ENCODE data around the gene NIN.

NIN gene

DNA sequence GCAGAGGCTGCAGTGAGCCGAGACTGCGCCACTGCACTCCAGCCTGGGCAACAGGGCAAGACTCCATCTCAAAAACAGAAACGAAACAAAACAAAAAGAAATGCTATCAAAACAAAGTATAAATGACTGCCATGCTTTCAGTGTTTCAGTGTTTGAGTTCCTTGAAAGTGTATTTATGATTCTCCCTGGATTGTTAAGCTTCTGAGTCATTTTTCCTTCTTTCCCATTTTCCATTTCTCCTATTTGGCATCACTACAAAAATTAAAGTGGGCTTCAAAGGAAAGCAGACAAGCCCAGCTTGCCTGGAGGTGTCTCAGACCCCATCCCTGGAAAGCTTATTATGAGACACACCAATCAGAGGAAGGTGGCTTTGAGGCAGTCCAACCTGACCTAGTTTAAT lies 35.1 kb downstream of the NIN start:
- ATAC-seq = no peak
- no peak for TF ChIP-seq SNAI2 (CRISPR knock-in tag; IDR thresholded peaks at IDR 0.05)
- TF ChIP-seq ESRRG (CRISPR knock-in tag; IDR thresholded peaks at IDR 0.05) = no peak
- TF ChIP-seq ZNF565 (CRISPR knock-in tag; conservative IDR thresholded peaks at IDR 0.05; ENCODE audit: low read depth) = no peak
- TF ChIP-seq ZNF8 (CRISPR knock-in tag; IDR thresholded peaks at IDR 0.05) = no peak
- TF ChIP-seq, protein P1, sequence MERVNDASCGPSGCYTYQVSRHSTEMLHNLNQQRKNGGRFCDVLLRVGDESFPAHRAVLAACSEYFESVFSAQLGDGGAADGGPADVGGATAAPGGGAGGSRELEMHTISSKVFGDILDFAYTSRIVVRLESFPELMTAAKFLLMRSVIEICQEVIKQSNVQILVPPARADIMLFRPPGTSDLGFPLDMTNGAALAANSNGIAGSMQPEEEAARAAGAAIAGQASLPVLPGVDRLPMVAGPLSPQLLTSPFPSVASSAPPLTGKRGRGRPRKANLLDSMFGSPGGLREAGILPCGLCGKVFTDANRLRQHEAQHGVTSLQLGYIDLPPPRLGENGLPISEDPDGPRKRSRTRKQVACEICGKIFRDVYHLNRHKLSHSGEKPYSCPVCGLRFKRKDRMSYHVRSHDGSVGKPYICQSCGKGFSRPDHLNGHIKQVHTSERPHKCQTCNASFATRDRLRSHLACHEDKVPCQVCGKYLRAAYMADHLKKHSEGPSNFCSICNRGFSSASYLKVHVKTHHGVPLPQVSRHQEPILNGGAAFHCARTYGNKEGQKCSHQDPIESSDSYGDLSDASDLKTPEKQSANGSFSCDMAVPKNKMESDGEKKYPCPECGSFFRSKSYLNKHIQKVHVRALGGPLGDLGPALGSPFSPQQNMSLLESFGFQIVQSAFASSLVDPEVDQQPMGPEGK (CRISPR knock-in tag; IDR thresholded peaks at IDR 0.05; ENCODE audit: borderline replicate concordance) = no peak
- TF ChIP-seq, protein P2, sequence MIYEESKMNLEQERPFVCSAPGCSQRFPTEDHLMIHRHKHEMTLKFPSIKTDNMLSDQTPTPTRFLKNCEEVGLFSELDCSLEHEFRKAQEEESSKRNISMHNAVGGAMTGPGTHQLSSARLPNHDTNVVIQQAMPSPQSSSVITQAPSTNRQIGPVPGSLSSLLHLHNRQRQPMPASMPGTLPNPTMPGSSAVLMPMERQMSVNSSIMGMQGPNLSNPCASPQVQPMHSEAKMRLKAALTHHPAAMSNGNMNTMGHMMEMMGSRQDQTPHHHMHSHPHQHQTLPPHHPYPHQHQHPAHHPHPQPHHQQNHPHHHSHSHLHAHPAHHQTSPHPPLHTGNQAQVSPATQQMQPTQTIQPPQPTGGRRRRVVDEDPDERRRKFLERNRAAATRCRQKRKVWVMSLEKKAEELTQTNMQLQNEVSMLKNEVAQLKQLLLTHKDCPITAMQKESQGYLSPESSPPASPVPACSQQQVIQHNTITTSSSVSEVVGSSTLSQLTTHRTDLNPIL (CRISPR knock-in tag; IDR thresholded peaks at IDR 0.05; ENCODE audit: low read depth) = no peak
- no peak for TF ChIP-seq ZFP3 (CRISPR knock-in tag; IDR thresholded peaks at IDR 0.05)
- TF ChIP-seq ZC3H10 (CRISPR knock-in tag; IDR thresholded peaks at IDR 0.05) = no peak
- TF ChIP-seq OSR1 (CRISPR knock-in tag; IDR thresholded peaks at IDR 0.05) = no peak
- no peak for TF ChIP-seq TOX (CRISPR knock-in tag; IDR thresholded peaks at IDR 0.05; ENCODE audit: borderline replicate concordance)

DNA sequence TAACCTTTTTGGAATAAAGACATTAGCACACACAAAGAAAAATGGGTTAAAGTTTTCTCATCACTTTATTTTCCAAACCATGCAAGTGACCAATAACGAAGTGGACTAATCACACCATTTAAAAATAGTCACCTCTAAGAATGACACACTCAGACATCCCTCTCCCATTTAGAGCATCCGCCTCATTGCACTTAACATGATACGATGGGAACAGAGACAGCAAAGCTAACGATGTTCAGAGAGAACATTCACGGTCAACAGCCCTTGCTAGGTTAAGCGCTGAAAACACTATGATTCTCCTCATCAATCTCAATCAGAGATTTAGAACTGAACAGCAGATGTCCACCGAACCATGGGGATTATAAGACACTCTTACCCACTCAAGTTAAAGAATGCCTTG lies 35.8 kb downstream of the NIN start:
- no peak for ATAC-seq
- TF ChIP-seq ISL1 (CRISPR knock-in tag; IDR thresholded peaks at IDR 0.05) (no peak), SNAI2 (CRISPR knock-in tag; IDR thresholded peaks at IDR 0.05) (no peak), ZNF70 (CRISPR knock-in tag; IDR thresholded peaks at IDR 0.05) (no peak), PPARA (CRISPR knock-in tag; IDR thresholded peaks at IDR 0.05; ENCODE audit: borderline replicate concordance) (no peak), CSDC2 (CRISPR knock-in tag; IDR thresholded peaks at IDR 0.05) (no peak), GLIS3 (CRISPR knock-in tag; IDR thresholded peaks at IDR 0.05) (no peak), ZFP3 (CRISPR knock-in tag; IDR thresholded peaks at IDR 0.05) (no peak)
- TF ChIP-seq, protein P3, sequence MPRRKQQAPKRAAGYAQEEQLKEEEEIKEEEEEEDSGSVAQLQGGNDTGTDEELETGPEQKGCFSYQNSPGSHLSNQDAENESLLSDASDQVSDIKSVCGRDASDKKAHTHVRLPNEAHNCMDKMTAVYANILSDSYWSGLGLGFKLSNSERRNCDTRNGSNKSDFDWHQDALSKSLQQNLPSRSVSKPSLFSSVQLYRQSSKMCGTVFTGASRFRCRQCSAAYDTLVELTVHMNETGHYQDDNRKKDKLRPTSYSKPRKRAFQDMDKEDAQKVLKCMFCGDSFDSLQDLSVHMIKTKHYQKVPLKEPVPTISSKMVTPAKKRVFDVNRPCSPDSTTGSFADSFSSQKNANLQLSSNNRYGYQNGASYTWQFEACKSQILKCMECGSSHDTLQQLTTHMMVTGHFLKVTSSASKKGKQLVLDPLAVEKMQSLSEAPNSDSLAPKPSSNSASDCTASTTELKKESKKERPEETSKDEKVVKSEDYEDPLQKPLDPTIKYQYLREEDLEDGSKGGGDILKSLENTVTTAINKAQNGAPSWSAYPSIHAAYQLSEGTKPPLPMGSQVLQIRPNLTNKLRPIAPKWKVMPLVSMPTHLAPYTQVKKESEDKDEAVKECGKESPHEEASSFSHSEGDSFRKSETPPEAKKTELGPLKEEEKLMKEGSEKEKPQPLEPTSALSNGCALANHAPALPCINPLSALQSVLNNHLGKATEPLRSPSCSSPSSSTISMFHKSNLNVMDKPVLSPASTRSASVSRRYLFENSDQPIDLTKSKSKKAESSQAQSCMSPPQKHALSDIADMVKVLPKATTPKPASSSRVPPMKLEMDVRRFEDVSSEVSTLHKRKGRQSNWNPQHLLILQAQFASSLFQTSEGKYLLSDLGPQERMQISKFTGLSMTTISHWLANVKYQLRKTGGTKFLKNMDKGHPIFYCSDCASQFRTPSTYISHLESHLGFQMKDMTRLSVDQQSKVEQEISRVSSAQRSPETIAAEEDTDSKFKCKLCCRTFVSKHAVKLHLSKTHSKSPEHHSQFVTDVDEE (CRISPR knock-in tag; IDR thresholded peaks at IDR 0.05) = no peak

DNA sequence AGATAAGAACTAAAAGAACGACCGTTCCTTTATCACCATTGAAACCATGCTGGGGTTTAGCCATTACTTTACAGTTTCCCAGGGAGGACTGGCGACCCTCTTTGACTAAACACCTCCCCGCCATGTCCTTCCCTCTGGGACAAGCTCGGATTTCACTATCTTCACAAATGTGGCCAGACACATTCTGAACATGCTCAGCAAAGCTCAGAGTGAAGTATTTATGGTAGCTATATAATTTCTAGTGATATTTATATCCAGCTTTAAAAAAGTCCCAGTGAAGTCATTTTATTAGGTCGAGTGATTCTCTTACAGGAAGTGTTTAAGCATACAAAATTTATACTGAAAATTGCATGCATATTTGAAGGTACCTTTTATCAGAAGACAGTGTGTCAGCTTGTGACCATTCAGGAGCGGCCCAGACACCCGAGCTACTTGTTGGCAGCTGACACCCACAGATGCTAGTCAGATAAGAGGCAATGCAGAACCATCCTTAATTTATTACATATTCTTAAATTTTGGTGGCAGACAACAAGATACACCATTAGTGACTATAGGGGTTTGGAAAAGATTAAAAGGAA lies 36.8 kb downstream of the NIN start:
- ATAC-seq = no peak
- no peak for TF ChIP-seq SNAI2 (CRISPR knock-in tag; IDR thresholded peaks at IDR 0.05)
- TF ChIP-seq, protein P4, sequence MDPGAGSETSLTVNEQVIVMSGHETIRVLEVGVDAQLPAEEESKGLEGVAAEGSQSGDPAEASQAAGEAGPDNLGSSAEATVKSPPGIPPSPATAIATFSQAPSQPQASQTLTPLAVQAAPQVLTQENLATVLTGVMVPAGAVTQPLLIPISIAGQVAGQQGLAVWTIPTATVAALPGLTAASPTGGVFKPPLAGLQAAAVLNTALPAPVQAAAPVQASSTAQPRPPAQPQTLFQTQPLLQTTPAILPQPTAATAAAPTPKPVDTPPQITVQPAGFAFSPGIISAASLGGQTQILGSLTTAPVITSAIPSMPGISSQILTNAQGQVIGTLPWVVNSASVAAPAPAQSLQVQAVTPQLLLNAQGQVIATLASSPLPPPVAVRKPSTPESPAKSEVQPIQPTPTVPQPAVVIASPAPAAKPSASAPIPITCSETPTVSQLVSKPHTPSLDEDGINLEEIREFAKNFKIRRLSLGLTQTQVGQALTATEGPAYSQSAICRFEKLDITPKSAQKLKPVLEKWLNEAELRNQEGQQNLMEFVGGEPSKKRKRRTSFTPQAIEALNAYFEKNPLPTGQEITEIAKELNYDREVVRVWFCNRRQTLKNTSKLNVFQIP (CRISPR knock-in tag; IDR thresholded peaks at IDR 0.05; ENCODE audit: borderline replicate concordance, low read depth) = no peak
- no peak for TF ChIP-seq ZC3H10 (CRISPR knock-in tag; IDR thresholded peaks at IDR 0.05)

DNA sequence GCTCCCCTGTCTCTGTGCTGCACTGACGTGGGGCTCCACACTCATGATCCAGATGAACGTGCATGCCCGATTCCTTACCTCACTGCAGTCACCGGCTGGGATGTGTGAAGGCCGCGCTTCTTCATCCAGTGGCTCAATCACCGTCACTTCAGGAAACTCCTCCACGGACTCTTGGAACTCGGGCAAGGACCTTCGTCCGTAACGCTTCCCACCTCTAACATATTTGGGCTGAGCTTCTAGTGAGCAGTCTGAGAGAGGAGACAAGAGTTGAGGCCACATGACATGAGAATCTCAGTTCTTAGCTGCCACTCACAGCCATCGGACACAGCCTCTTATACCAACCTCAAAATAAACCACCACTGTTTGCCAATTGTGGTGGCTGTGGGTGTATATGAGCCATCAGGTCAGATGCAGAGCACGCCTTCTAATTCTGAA lies 38.3 kb downstream of the NIN start:
- TF ChIP-seq, protein P4 (CRISPR knock-in tag; IDR thresholded peaks at IDR 0.05; ENCODE audit: borderline replicate concordance, low read depth) = no peak
- TF ChIP-seq ZFP30 (CRISPR knock-in tag; IDR thresholded peaks at IDR 0.05) (no peak), ZFP3 (CRISPR knock-in tag; IDR thresholded peaks at IDR 0.05) (no peak), ISL1 (CRISPR knock-in tag; IDR thresholded peaks at IDR 0.05) (no peak), OSR1 (CRISPR knock-in tag; IDR thresholded peaks at IDR 0.05) (no peak), ZNF70 (CRISPR knock-in tag; IDR thresholded peaks at IDR 0.05) (no peak), CSDC2 (CRISPR knock-in tag; IDR thresholded peaks at IDR 0.05) (no peak), ESRRG (CRISPR knock-in tag; IDR thresholded peaks at IDR 0.05) (no peak), SNAI2 (CRISPR knock-in tag; IDR thresholded peaks at IDR 0.05) (no peak), TOX (CRISPR knock-in tag; IDR thresholded peaks at IDR 0.05; ENCODE audit: borderline replicate concordance) (no peak)
- TF ChIP-seq, protein P1 (CRISPR knock-in tag; IDR thresholded peaks at IDR 0.05; ENCODE audit: borderline replicate concordance) = no peak
- no peak for ATAC-seq

Data from SK-N-SH treated with all-trans-retinoic acid at 6 μM for 48 hours (cell line).